HG03064 (cell line): ENCODE results near the gene ACTR2.
A peak's percentile ranks its signal among the peaks of the same experiment; 100 is the strongest.
"Not testable (repeated sequence)": the region's sequence is repeated elsewhere in the genome, so short reads cannot be mapped to it uniquely, and the experiment has no call there.

ENCODE experiments used
- ATAC-seq: cut with Tn5 transposase; IDR thresholded peaks from one replicate; pipeline ENCODE4 v1.9.1; 2021; ENCODE audit warnings: low read depth; ENCODE audit not compliant: unreplicated experiment

The ACTR2 gene

DNA sequence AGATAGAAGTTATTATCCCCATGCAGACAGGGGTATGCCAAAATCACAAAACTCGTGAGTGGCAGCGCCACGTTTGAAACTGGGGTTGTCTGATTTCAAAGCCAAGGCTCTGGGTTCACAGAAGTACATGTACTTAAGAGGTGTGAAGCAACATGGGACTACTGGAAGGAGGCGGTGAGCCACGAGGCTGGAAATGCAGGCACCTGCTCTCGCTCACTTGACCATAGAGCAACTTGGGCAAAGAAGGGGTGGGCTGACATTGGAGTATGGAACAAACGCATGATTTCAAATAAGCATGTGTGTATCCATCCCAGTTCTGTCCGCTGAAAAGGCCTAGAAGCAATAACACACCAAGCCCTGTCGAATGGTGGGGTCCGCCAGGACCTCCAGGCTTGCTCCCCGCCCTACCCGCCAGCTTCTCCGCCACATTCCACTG is 593 bp upstream of the ACTR2 start:
- peak; percentile 14 for ATAC-seq

DNA sequence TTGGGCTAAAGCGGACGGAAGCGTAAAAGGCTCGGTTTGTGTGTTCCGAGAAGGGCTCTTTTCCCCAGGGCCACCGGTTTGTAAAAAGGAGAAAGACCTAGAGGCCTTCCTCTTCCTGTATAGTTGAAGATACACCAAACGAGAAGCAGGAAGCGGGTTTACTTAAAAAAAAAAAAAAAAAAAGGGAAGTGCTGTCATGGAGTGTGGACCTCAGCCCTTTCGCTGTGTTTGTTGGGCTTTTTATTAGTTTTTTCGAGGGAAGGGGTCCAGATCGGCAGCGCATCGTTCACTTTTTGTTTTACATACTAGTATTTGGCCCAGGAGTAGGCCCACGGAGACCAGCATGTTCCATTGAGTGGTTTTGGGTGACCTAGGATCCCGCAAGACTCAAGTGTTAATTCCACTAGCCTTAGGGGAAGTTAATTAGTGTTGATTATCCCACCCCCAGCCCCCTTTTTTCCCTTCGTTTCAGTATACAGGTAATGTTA is 676 bp downstream of the ACTR2 start:
- peak; percentile 36 for ATAC-seq

DNA sequence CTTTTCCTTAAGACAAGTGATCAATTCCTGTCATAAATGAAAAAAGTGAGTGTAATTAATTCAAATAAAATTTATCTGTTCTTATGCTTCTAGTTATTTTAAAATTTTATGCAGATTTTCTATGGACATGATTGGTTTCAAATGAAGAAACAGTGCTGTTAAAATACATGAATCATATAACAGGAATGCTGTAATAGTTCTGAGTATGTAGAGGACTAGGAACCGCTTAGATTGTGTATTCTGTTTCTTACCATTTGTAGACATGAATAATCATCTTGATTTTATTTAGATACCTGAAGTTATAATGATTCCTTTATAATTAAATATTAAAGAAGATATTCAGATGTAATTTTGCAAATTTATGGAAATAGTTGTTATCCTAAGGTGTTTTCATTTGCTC is 3.5 kb downstream of the ACTR2 start:
- no peak for ATAC-seq

DNA sequence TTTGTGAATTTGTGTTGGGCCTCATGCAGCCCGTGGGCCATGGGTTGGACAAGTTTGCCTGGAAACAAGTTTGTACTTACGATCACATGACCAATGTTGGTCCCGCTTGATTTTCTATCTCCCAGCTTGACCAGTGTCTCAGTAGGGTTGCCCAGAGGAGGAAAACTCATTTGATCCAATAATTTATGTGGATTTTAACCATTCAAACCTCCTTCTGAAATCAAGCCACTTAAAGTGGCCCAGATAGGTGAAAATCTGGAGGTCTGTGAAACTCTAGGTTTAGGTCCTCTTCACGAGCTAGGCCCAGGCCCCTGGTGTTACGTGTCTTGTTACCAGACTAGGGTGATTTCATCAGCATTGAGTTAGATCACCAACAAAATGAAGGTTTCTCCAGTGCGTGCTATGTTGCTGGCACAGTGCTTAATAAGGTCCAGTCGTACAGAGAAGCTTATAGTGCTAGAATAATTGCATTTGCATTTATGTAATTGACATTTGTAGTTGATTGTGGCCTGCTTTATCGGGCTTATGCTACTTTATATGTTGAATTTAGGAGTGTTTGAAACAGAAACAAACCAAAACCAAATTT is 4.4 kb downstream of the ACTR2 start:
- ATAC-seq, result no peak

DNA sequence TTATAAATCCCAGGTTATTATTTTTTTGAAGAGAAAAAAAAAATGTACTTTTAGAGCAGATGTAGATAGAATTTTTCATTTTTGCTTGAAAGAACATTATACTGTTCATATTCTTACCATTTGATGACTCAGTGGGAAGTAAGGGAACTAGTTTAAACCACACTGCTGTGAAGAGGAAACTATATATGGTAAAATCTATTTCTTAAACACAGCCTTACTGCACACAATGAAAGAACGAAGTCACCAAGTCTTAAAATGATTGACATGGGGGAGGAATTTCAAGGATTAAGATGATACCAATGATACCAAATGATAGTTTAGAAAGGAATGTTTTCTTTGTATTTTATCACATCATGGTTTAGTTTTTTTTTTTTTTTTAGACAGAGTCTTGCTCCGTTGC is 5.0 kb downstream of the ACTR2 start:
- ATAC-seq, result no peak

DNA sequence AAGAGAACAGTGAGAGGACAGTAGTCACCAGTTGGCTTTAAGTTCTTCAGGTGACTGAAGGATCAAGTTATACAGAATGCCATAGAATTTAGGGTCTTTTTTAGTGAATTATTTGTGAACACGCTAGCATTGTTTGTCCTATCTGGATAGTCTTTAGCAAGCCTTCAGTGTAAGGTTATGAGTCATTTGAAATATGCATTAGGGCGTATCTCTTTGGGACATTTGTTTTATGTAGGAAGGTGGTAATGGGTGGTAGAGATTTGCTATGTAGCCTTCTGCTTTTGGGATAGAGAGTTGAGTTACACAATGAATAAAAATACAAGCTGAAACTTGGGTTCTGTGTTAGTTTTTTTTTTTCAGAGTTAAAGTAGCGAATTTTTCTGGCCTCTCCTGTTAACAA is 13.0 kb downstream of the ACTR2 start:
- ATAC-seq, result no peak

DNA sequence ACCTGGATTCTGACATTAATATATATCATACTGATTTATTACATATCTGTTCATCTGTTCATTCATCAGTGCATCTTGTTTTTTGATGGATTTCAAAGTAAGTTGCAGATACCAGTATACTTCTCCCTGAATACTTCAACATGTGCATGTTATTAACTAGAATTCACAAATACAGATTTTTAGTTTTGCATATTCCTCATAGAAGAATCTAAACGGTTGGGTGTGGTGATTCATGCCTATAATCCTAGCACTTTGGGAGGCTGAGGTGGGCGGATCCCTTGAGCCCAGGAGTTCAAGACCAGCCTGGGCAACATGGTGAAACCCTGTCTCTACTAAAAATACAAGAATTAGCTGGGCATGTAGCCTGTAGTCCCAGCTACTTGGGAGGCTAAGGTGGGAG is 16.8 kb downstream of the ACTR2 start:
- ATAC-seq, result not testable (repeated sequence)

DNA sequence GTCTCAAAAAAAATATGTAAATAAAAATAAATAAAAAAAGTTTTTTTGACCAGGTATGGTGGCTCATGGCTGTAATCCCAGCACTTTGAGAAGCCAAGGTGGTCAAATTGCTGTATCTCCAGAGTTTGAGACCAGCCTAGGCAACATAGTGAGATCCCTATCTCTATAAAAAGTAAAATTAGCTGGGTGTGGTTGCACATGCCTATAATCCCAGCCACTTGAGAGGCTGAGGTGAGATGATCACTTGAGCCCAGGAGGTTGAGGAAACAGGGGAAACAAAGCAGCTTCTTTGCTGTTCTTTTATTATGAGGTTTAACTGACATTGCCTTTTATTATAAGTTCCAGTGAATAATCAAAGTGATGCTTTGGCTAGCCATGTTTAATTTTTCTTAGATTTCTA is 25.0 kb downstream of the ACTR2 start:
- no peak for ATAC-seq

DNA sequence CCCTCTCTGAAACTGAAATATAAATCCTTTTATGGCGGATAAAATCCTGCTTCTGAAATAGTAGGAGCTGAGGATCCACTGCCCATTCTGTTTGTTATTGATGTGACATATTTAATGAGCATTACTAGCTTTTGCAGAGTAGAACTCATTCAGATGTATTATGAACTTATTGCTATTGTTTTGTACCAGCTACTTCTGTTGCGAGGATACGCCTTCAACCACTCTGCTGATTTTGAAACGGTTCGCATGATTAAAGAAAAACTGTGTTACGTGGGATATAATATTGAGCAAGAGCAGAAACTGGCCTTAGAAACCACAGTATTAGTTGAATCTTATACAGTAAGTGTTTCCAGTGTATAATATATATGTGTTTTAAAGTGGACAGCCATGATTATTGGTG is 27.7 kb downstream of the ACTR2 start:
- no peak for ATAC-seq

DNA sequence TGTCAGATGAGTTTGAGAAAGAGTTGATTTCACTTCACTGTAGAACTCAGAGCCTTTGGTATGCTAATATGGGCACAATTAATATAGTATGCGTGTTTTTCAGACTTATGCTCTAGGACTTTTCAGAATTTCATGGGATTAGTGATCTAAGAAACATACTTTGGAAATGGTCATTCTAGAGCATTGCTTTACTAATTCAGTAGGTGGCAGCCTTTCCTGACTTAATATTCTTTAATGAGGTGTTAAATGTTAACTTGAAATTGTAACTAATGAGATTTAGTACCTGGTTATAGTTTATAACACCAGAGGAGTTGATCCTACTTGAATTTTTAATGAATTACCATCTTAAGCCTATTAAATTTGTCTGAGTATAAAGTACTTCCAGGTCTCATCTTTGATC is 28.4 kb downstream of the ACTR2 start:
- ATAC-seq, result no peak

DNA sequence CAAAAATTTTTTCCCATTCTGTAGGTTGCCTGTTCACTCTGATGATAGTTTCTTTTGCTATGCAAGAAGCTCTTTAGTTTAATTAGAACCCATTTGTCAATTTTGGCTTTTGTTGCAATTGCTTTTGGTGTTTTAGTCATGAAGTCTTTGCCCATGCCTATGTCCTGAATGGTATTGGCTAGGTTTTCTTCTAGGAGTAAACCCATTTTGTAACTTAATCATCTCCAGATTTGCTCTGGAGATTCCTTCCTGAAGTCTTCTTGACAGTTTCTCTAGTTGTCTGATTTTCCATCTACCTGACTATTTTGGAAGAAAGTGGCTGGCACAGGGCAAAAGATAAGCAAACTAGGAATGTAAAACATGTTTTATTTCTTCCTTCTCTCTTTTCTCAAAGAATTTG is 30.2 kb downstream of the ACTR2 start:
- not testable (repeated sequence) for ATAC-seq

DNA sequence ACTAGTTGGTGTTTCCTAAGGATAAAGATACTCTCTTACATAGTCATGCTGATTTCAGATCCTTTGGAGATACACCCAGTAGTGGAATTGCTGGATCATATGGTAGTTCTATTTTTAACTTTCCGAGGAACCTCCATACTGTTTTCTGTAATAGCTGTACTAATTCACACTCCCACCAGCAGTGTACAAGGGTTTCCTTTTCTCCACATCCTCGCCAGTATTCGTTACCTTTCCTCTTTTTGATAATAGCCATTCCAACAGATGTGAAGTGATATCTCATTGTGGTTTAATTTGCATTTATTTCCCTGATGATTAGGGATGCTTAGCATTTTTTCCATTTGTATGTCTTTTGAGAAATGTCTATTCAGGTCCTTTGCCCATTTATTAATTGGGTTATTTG is 34.0 kb downstream of the ACTR2 start:
- no peak for ATAC-seq

DNA sequence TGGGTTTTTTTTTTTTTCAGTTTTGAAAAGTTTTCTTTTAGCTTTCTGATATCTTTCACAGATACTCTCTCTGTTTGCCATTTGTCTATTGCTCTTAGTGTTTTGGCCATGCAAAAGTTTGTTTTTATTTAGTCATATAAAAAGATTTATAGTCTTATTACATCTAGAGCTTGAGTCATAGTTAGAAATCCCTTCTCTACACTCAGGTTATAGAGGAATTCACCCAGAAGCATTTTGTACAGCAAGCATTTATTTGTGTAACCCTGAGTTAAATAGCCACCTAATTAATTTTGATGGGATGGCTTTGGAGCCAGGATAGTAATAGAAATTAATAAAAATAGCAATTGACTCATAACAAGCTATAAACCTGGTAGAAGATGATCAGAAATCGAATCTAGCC is 35.6 kb downstream of the ACTR2 start:
- no peak for ATAC-seq

DNA sequence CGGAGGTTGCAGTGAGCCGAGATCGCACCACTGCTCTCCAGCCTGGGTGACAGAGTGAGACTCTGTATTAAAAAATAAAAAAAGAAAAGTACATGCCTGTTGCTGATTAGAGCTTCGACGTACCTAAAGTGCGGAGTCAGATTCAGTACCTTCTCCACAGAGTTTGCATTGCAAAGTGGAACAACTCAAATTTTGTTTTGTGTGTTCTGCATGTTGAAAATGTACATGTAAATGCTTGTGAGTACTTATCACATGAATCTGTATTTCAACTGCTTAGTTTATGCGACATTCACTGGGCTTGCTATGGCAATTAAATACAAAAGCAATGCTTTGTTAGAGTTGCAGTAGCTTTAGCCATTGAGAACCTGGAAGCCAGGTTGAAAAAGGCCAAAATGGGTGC is 36.4 kb downstream of the ACTR2 start:
- ATAC-seq, result no peak

DNA sequence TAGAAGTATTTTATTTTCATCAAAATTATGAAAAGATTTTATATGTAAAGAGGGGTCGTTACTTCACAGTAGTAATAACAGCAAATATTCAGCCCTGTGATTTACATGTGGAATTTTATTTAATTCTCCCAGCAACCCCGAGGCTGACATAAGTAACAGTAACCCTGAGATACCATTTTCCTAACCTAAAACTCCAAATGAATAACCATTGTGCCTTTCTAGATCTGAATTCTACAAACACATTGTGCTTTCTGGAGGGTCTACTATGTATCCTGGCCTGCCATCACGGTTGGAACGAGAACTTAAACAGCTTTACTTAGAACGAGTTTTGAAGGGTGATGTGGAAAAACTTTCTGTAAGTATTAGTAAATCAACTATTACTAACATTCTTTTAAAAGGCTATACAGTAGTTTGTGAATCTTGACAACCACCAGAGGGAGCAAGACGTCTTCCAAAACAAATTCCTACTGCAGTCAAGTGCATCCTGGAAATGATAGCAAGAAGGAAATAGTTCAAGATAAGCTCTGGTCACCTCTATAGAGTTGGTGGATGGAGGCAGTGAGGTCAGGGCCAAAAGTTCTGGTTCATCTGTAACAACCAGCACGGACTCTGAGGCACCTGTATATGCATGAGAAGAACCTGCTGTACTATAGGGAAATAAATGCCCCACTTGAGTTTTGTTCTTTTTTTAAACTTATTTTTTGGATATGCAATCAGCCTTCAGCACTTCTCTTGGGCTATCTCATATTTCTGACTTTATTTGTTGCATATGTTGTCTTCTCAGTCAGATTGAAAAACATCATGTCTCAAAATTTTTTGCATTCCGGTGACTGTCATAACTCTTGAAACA is 37.4 kb downstream of the ACTR2 start:
- ATAC-seq, result no peak

DNA sequence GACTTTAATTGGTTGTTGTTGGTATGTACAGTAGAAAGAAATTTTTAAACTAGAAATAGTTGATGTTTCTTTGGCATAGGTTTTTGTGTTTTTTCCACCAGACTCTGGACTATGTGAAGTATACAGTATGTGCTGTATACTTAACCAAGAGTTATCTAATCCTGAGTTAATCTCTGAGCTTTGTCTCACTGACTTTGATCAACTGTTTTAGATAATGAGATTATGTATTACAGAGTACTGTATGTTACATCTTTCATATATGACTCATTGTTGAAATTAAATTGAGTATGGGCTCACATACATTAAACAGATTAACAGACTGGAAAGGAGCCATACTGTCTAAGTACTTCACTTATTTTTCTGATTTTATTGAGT is 38.0 kb downstream of the ACTR2 start:
- ATAC-seq, result no peak

DNA sequence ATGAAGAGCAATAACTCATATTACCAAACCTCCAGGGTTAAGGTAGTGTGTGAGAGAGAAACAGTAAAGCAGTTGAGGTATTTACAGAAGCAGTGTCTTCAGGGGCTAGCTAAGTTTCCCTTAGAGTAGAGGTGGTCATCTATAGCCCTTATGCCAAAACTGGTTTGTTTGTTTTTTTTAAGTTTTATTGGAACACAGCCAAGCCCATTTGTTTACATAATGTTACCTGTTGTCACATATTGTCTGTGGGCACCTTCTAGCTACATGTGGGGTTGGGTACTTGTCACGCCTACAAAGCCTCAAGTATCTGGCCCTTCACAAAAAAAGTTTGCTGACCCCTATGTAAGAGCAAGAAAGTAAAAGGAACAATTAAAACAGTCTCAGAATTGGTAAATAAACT is 39.4 kb downstream of the ACTR2 start:
- no peak for ATAC-seq

DNA sequence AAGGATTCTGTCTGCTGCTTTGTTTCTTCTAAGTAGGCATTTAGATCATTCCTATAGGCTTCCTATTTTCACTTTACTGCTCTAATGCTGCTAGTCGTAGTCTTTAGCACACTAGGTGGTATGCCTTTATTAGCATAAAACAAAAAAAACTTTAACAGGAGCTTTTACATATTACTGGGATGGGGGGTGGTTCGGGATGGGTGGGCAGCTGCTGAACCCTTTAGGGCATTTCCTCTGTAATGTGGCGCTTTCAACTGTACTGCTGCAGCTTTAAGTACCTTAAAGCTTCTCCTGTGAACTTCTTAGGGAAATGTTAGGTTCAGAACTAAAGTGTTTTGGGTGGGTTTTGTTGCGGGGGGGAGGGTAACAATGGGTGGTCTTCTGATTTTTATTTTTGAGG is 41.3 kb downstream of the ACTR2 start:
- no peak for ATAC-seq

DNA sequence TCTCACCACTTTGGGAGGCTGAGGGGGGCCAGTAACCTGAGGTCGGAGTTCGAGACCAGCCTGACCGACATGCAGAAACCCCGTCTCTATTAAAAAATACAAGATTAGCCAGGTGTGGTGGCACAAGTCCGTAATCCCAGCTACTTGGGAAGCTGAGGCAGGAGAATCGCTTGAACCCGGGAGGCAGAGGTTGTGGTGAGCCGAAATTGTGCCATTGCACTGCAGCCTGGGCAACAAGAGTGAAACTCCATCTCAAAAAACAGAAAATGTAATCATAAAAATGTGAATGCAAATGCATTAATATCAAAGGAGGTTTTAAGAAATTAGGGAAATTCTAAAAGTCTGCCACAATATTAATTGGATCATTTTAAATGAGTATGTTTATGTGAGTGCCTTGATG is 45.7 kb downstream of the ACTR2 start:
- no peak for ATAC-seq

DNA sequence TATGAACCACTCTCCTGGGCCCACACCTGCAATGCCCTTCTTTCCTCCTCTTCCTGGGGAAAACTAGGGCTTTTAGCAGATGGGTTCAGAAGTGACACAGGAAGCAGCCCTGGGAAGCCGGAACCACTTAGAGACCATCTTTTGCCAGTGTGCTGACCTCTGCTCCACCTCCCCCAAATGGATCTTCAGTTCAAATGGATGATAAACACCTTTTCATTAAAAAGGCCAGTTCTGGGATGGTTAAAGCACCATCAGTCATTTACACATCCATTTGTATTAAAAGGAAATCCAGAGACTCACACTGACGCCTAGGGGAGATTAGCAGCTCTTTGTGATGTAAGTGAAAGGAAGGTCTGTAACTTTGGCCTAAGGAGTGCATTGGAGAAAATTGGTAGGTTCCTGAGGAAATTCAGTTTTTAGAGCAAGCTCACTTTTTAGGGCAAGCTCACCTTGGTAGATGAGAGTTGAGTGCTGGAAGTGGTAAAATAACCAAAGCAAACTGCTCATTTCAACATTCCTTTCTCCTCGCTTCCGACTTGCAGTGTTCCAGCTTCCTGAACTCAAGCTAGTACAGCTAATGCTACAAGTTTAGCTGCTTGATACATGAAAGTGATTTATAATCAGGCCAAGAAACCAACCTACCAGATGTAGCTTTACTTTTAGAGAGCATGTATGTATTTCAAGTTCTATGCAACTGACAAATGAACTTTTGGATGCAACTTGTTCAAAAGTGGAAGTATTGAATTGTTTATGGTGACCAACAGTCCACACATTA is 47.7 kb downstream of the ACTR2 start:
- no peak for ATAC-seq

DNA sequence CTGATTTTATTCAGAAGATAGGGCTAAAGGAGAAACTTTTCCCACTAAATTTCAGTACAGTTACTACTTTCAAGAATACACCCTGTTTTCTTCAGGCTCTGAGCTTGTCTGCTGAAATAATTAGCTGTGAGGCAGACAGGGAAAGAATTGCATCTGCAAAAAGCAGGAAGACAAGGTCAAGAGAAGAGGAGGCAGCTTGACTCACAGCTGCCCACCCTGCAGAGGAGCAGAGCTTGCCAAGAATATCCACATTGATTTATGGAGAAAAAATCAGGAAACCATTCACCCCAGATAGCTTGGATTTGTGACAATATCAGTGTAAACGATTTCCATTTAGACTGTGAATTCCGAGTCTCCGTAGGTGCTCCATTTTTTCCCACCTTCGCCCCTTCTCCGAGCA is 49.0 kb downstream of the ACTR2 start:
- ATAC-seq, result no peak

DNA sequence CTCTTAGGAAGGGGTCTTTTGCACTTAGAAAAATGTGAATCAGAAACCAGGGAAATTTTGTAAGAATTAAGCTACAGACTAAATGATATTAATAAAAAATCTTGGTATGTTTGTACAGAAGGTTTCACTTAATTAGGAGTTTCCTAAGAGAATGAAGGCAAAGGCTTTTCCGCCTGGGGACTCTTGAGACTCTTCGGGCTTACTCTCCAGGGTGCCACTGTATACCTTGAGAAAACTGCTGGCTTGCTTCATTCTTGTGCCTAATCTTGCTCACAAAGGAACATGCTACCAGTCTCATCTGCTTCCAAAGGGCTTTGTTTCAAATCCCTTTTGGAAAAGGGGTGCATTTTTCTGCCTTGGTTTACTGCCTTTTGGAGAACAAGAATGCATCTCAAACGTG is 49.5 kb downstream of the ACTR2 start:
- ATAC-seq, result no peak
